Skeletal muscle satellite cell (primary cell): Measurements from ENCODE around the gene GRID2.

Experiments used
- H3K27me3 ChIP-seq: 2 replicates; pipeline ENCODE4 v1.7.0; 2013; ENCODE audit warnings: low read length; ENCODE audit not compliant: control insufficient read depth, insufficient read depth
- H3K36me3 ChIP-seq: 2 replicates; pipeline ENCODE4 v1.7.0; 2013; ENCODE audit warnings: mild to moderate bottlenecking, control low read depth, low read length; ENCODE audit not compliant: insufficient read depth
- H3K4me1 ChIP-seq: 2 replicates; pipeline ENCODE4 v1.7.0; 2013; ENCODE audit warnings: low read length; ENCODE audit not compliant: control insufficient read depth, insufficient read depth
- H3K4me2 ChIP-seq: 2 replicates; pipeline ENCODE4 v1.7.0; 2013; ENCODE audit warnings: mild to moderate bottlenecking, low read length
- H3K4me3 ChIP-seq: 2 replicates; pipeline ENCODE4 v1.7.0; 2013; ENCODE audit warnings: low read length
- H3K9ac ChIP-seq: 2 replicates; pipeline ENCODE4 v1.7.0; 2013; ENCODE audit warnings: mild to moderate bottlenecking, low read depth, low read length, moderate library complexity
- H3K9me3 ChIP-seq: replicated peaks from 2 replicates; pipeline ENCODE4 v1.7.0; 2013; ENCODE audit warnings: mild to moderate bottlenecking, control low read depth, low read length

GRID2 gene

DNA sequence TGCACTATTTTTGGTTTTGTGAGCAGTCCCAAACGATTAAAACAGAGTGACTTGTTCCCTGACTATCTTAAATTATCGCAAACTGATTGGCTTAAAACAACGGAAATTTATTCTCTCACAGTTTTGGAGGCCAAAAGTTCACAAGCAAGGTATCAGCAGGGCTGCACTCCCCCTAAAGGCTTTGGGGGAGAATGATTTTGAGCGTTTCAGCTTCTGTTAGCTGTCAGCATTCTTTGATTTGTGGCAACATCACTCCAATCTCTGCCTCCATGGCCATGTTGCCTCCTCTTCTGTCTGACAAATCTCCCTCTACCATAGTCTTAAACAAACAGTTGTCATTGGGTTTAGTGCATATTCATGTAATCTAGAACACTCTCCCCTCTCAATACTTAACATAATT is 1065.2 kb downstream of the GRID2 start:
- Histone ChIP-seq H3K4me3 (no peak overlapping the region), H3K4me1 (no peaks in the 10 kb centered on the region), H3K4me2 (no peak overlapping the region), H3K36me3 (no peaks in the 10 kb centered on the region), H3K9ac (no peak overlapping the region), H3K27me3 (no peaks in the 10 kb centered on the region), H3K9me3 (no peaks in the 10 kb centered on the region)

DNA sequence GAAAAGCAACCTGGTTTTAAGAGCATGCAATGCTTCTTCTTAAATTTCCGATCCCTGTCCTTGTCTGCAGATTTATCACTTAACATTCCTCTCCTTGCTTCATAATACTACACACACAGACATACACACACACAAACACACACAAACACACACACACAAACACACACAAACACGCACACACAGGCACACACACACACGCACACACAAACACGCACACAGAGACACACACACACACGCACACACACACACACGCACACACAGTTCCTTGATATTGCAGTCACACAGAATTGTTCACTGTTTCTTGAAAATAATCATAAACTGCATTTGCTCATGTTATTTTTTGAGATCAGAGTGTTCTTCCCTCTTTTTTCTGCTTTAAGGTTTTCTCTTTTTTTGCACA is 1066.5 kb downstream of the GRID2 start:
- H3K4me1 ChIP-seq, result no peaks in the 10 kb centered on the region
- no peaks in the 10 kb centered on the region for H3K36me3 ChIP-seq
- no peaks in the 10 kb centered on the region for H3K9me3 ChIP-seq
- H3K27me3 ChIP-seq, result no peaks in the 10 kb centered on the region
- H3K9ac ChIP-seq, result no peak overlapping the region
- H3K4me3 ChIP-seq, result no peak overlapping the region
- H3K4me2 ChIP-seq, result no peak overlapping the region

GRCh38 chr4:93373893-93374860 is 1070.4 kb downstream of the GRID2 start:
- H3K36me3 ChIP-seq, result no peaks in the 10 kb centered on the region
- no peaks in the 10 kb centered on the region for H3K27me3 ChIP-seq
- no peaks in the 10 kb centered on the region for H3K4me1 ChIP-seq
- no peak overlapping the region for H3K9ac ChIP-seq
- no peak overlapping the region for H3K4me2 ChIP-seq
- no peak overlapping the region for H3K4me3 ChIP-seq
- H3K9me3 ChIP-seq, result no peaks in the 10 kb centered on the region

GRCh38 chr4:93384241-93384640 is 1080.5 kb downstream of the GRID2 start:
- Histone ChIP-seq H3K9ac (no peak overlapping the region), H3K9me3 (no peaks in the 10 kb centered on the region), H3K27me3 (no peaks in the 10 kb centered on the region), H3K4me2 (no peak overlapping the region), H3K4me1 (no peaks in the 10 kb centered on the region), H3K4me3 (no peak overlapping the region), H3K36me3 (no peaks in the 10 kb centered on the region)

- no peak overlapping the region for H3K4me3 ChIP-seq
- no peaks in the 10 kb centered on the region for H3K4me1 ChIP-seq
- H3K36me3 ChIP-seq, result no peaks in the 10 kb centered on the region
- H3K9ac ChIP-seq, result no peak overlapping the region
- H3K9me3 ChIP-seq, result no peaks in the 10 kb centered on the region
- H3K4me2 ChIP-seq, result no peak overlapping the region
- no peaks in the 10 kb centered on the region for H3K27me3 ChIP-seq
Measured at GRCh38 chr4:93384887-93385286, 1081.1 kb downstream of the GRID2 start.

DNA sequence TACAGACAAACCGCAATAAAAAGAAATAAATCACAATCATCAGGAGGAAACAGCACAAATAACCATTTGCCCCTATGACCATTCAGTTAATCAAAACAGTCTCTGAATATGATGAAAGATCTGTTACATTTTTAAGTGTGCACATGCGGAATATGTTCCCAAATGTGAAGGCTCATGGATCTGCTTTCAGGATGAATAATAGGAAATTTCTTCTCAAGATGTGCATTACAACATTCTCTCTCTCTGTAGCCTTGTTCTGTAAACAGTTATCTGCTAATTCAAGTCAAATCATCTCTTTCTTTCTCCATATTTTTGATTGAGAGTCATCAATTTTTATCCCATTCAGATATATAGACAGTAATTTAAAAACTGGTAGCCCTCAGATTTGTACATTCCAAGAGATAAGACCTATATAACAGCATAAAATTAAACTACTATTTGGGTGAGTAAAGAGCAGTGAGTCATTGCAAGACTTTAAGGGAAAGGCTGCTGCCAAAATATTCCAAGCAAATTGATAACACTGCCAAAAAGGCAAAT is 1090.8 kb downstream of the GRID2 start:
- Histone ChIP-seq H3K9ac (no peak overlapping the region), H3K36me3 (no peaks in the 10 kb centered on the region), H3K4me3 (no peak overlapping the region), H3K4me1 (no peaks in the 10 kb centered on the region), H3K27me3 (no peaks in the 10 kb centered on the region), H3K4me2 (no peak overlapping the region), H3K9me3 (no peaks in the 10 kb centered on the region)

DNA sequence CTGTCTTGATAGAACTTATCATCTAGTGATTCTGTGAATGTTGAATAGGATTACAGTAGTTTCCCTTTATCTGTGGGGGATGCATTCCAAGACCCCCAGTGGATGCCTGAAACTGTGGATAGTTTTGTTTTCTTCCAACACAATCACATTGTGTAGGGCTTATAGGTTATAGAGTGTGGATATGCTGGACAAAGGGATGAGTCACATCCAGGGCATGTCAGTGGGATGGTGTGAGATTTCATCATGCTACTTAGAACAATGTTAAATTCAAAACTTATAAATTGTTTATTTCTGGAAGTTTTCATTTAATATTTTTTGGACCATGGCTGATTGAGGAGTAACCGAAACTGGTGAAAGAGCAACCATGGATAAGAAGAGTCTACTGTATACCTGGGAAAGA is 1092.5 kb downstream of the GRID2 start:
- H3K36me3 ChIP-seq, result no peaks in the 10 kb centered on the region
- no peak overlapping the region for H3K9ac ChIP-seq

GRCh38 chr4:93403571-93403970 is 1099.8 kb downstream of the GRID2 start:
- Histone ChIP-seq H3K27me3 (no peaks in the 10 kb centered on the region), H3K4me2 (no peak overlapping the region), H3K9ac (no peak overlapping the region), H3K4me3 (no peak overlapping the region), H3K4me1 (no peaks in the 10 kb centered on the region), H3K36me3 (no peaks in the 10 kb centered on the region), H3K9me3 (peaks cover 3% of the 10 kb centered on the region)

More for the DNA sequence above, 1092.5 kb downstream of the GRID2 start:
- Histone ChIP-seq H3K4me3 (no peak overlapping the region), H3K4me1 (no peaks in the 10 kb centered on the region), H3K4me2 (no peak overlapping the region), H3K9me3 (no peaks in the 10 kb centered on the region), H3K27me3 (no peaks in the 10 kb centered on the region)

GRCh38 chr4:93407493-93408275 is 1103.9 kb downstream of the GRID2 start:
- Histone ChIP-seq H3K4me1 (no peaks in the 10 kb centered on the region), H3K27me3 (no peaks in the 10 kb centered on the region), H3K36me3 (no peaks in the 10 kb centered on the region), H3K4me3 (no peak overlapping the region), H3K9me3 (peaks cover 3% of the 10 kb centered on the region), H3K4me2 (no peak overlapping the region), H3K9ac (no peak overlapping the region)

- no peak overlapping the region for H3K9ac ChIP-seq
- H3K4me1 ChIP-seq, result no peaks in the 10 kb centered on the region
- peaks cover 3% of the 10 kb centered on the region for H3K9me3 ChIP-seq
- H3K4me3 ChIP-seq, result no peak overlapping the region
- H3K27me3 ChIP-seq, result no peaks in the 10 kb centered on the region
- H3K4me2 ChIP-seq, result no peak overlapping the region
- H3K36me3 ChIP-seq, result no peaks in the 10 kb centered on the region
Measured at GRCh38 chr4:93409035-93409434, 1105.3 kb downstream of the GRID2 start.

DNA sequence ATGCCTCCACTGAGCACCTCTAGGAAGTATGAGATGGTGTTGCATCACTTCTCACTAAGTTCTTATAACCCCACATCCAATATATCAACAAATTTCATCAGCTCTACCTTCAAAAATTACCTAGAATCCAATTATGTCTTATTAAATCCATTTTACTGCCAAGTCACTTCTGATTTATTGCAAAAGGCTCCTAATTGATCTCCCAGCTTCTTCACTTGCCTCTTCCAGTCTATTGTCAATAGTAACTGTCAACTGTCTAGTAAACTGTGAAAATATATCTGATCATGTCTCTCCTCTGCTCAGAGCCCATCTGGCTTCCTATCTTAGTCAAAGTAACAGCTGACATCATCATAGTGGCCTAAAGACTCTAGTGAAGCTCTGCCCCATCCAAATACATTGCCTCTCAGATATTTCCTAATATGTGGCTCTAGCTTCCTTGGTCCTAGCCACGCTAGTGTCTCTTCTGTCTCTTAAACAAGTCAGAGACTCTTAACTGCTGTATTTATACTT is 1110.3 kb downstream of the GRID2 start:
- Histone ChIP-seq H3K4me2 (no peak overlapping the region), H3K36me3 (no peaks in the 10 kb centered on the region), H3K27me3 (no peaks in the 10 kb centered on the region), H3K9ac (no peak overlapping the region), H3K9me3 (no peaks in the 10 kb centered on the region), H3K4me1 (no peaks in the 10 kb centered on the region), H3K4me3 (no peak overlapping the region)
